ENCODE data around the gene FAM200A. TPM values are rescaled to one million over a fixed set of nuclear protein-coding genes. Genes with fewer than 3 reads are reported as not detected.
A peak's percentile ranks its signal among the peaks of the same experiment; 100 is the strongest.

The FAM200A gene
- total RNA-seq, 1 donor from 2014 or later = 21.1 TPM

- Histone ChIP-seq H3K9me3 (ENCODE audit: low read depth) (no peaks in the 10 kb centered on the region), H3K9ac (peak overlapping the region; percentile 99), H3K4me1 (peaks cover 14% of the 10 kb centered on the region), H4K20me1 (ENCODE audit: low read depth) (peaks cover 15% of the 10 kb centered on the region), H3K4me3 (no peak overlapping the region), H2AFZ (replicated peaks) (no peak overlapping the region), H3K79me2 (ENCODE audit: low read depth) (peaks cover 60% of the 10 kb centered on the region), H3K36me3 (no peaks in the 10 kb centered on the region), H3K27me3 (no peaks in the 10 kb centered on the region), H3F3A (ENCODE audit: low read depth) (peaks cover 11% of the 10 kb centered on the region), H3K4me2 (no peak overlapping the region), H3K27ac (no peak overlapping the region)
- H3K27me3 Mint-ChIP-seq (ENCODE audit: insufficient read depth, low read depth) = peaks cover 5% of the 10 kb centered on the region
- DNase-seq (ENCODE audit: low spot score) = no peak
- TF ChIP-seq EZH2phosphoT487 (IDR thresholded peaks at IDR 0.05) = no peak
- TF ChIP-seq CTCF (IDR thresholded peaks at IDR 0.05) = no peak
- TF ChIP-seq EZH2 (IDR thresholded peaks at IDR 0.05) = no peak
- H3K4me1 Mint-ChIP-seq = peaks cover 16% of the 10 kb centered on the region
- H3K36me3 Mint-ChIP-seq = peaks cover 39% of the 10 kb centered on the region
- H3K4me3 Mint-ChIP-seq = peak overlapping the region; percentile 69
- H3K9me3 Mint-ChIP-seq = no peaks in the 10 kb centered on the region
- no peak overlapping the region for H3K27ac Mint-ChIP-seq
Measured at GRCh38 chr7:99560834-99561736, 9.2 kb upstream of the FAM200A start.

GRCh38 chr7:99559175-99559915 is 7.4 kb upstream of the FAM200A start:
- H3K9me3 ChIP-seq (ENCODE audit: low read depth) = no peaks in the 10 kb centered on the region
- H4K20me1 ChIP-seq (ENCODE audit: low read depth) = peaks cover 15% of the 10 kb centered on the region
- peak overlapping the region; percentile 89 for H3K27ac Mint-ChIP-seq
- DNase-seq (ENCODE audit: low spot score) = no peak
- H3K4me2 ChIP-seq = peak overlapping the region; percentile 82
- H3K36me3 Mint-ChIP-seq = peaks cover 42% of the 10 kb centered on the region
- peak overlapping the region; percentile 95 for H3K4me3 ChIP-seq
- no peaks in the 10 kb centered on the region for H3K27me3 ChIP-seq
- H3F3A ChIP-seq (ENCODE audit: low read depth) = peaks cover 11% of the 10 kb centered on the region
- TF ChIP-seq EZH2 (IDR thresholded peaks at IDR 0.05) (no peak), EZH2phosphoT487 (IDR thresholded peaks at IDR 0.05) (no peak), CTCF (IDR thresholded peaks at IDR 0.05) (no peak)
- H3K4me1 Mint-ChIP-seq = peaks cover 17% of the 10 kb centered on the region
- H3K9me3 Mint-ChIP-seq = no peaks in the 10 kb centered on the region
- H3K4me3 Mint-ChIP-seq = peak overlapping the region; percentile 95
- H3K9ac ChIP-seq = peak overlapping the region; percentile 99
- peaks cover 64% of the 10 kb centered on the region for H3K79me2 ChIP-seq (ENCODE audit: low read depth)
- no peaks in the 10 kb centered on the region for H3K36me3 ChIP-seq
- peak overlapping the region; percentile 91 for H2AFZ ChIP-seq (replicated peaks)
- peaks cover 14% of the 10 kb centered on the region for H3K4me1 ChIP-seq
- peaks cover 3% of the 10 kb centered on the region for H3K27me3 Mint-ChIP-seq (ENCODE audit: insufficient read depth, low read depth)
- H3K27ac ChIP-seq = peak overlapping the region; percentile 93

GRCh38 chr7:99558306-99559174 is 6.6 kb upstream of the FAM200A start, which contains the start of gene ZNF655:
ZNF655 (plus strand) TSS chr7:99558642; CDS start chr7:99560560, 1,918 bp downstream.
- H3K36me3 Mint-ChIP-seq = peaks cover 34% of the 10 kb centered on the region
- Histone ChIP-seq H2AFZ (replicated peaks) (peak within 1 kb of the TSS; percentile 91), H3K4me1 (peaks cover 14% of the 10 kb centered on the region), H3K79me2 (ENCODE audit: low read depth) (peaks cover 64% of the 10 kb centered on the region), H3K9me3 (ENCODE audit: low read depth) (no peaks in the 10 kb centered on the region), H3K27ac (peak within 1 kb of the TSS; percentile 93), H3K9ac (peak within 1 kb of the TSS; percentile 99), H4K20me1 (ENCODE audit: low read depth) (peaks cover 15% of the 10 kb centered on the region), H3K4me2 (peak within 1 kb of the TSS; percentile 82), H3K27me3 (no peaks in the 10 kb centered on the region), H3K36me3 (no peaks in the 10 kb centered on the region), H3F3A (ENCODE audit: low read depth) (peaks cover 11% of the 10 kb centered on the region), H3K4me3 (peak within 1 kb of the TSS; percentile 95)
- H3K9me3 Mint-ChIP-seq = no peaks in the 10 kb centered on the region
- H3K4me3 Mint-ChIP-seq = peak within 1 kb of the TSS; percentile 95
- peaks cover 15% of the 10 kb centered on the region for H3K4me1 Mint-ChIP-seq
- peak; percentile 96 for DNase-seq (ENCODE audit: low spot score)
- H3K27me3 Mint-ChIP-seq (ENCODE audit: insufficient read depth, low read depth) = peaks cover 3% of the 10 kb centered on the region
- H3K27ac Mint-ChIP-seq = peak within 1 kb of the TSS; percentile 97
- TF ChIP-seq EZH2 (IDR thresholded peaks at IDR 0.05) (no peak), EZH2phosphoT487 (IDR thresholded peaks at IDR 0.05) (no peak), CTCF (IDR thresholded peaks at IDR 0.05) (no peak)
